ENCODE results near the gene CSTB. TPM values are rescaled to one million over a fixed set of nuclear protein-coding genes. Genes with fewer than 3 reads are reported as not detected.

Gene CSTB
- total and polyA plus RNA-seq, 8 donors = 0.58 to 403 (median 25.5) TPM

- Histone ChIP-seq H3K4me3 (no peak overlapping the region), H3K36me3 (peaks cover 84 to 100% (median 100%) of the 10 kb centered on the region in 4 donors), H3K4me1 (no peaks in the 10 kb centered on the region), H3K27me3 (no peaks in the 10 kb centered on the region), H3K9me3 (no peaks in the 10 kb centered on the region), H3K27ac (no peak overlapping the region)
- DNase-seq = no peak
- no peak for TF ChIP-seq CTCF (IDR thresholded peaks at IDR 0.05)
- TF ChIP-seq POLR2AphosphoS5 (IDR thresholded peaks at IDR 0.05) = no peak
- TF ChIP-seq POLR2A (IDR thresholded peaks at IDR 0.05) = no peak
- TF ChIP-seq EP300 (IDR thresholded peaks at IDR 0.05) = no peak
- intact Hi-C loops (cut with DNase I; ENCODE audit: low total_unique reads) = no loop called here
- 88 to 94% (median 92%) methylated on average over 29 to 30 of the region's 30 CpGs for WGBS, 5 donors
Measured at GRCh38 chr21:43797925-43798715, 22.0 kb upstream of the CSTB start.

GRCh38 chr21:43797415-43797814 lies 21.3 kb upstream of the CSTB start:
- Histone ChIP-seq H3K4me3 (no peak overlapping the region), H3K27me3 (no peaks in the 10 kb centered on the region), H3K27ac (no peak overlapping the region), H3K36me3 (peaks cover 79 to 100% (median 100%) of the 10 kb centered on the region in 4 donors), H3K4me1 (no peaks in the 10 kb centered on the region), H3K9me3 (no peaks in the 10 kb centered on the region)
- 88 to 95% (median 92%) methylated on average over 15 to 19 of the region's 19 CpGs for whole genome bisulfite sequencing, 5 donors
- no peak for DNase-seq
- TF ChIP-seq EP300 (IDR thresholded peaks at IDR 0.05) = no peak
- no peak for TF ChIP-seq POLR2AphosphoS5 (IDR thresholded peaks at IDR 0.05)
- no peak for TF ChIP-seq CTCF (IDR thresholded peaks at IDR 0.05)
- TF ChIP-seq POLR2A (IDR thresholded peaks at IDR 0.05) = no peak
- intact Hi-C loops (cut with DNase I; ENCODE audit: low total_unique reads) = no loop called here

- 85 to 99% (median 92%) methylated on average over 12 to 14 of the region's 14 CpGs for WGBS, 5 donors
Measured at GRCh38 chr21:43794857-43795256, 18.7 kb upstream of the CSTB start.

GRCh38 chr21:43794311-43794710 lies 18.2 kb upstream of the CSTB start:
- Histone ChIP-seq H3K9me3 (no peaks in the 10 kb centered on the region), H3K27me3 (no peaks in the 10 kb centered on the region), H3K27ac (no peak overlapping the region), H3K4me3 (no peak overlapping the region), H3K36me3 (peaks cover 51 to 84% (median 81%) of the 10 kb centered on the region in 4 donors), H3K4me1 (peaks cover 10 to 22% (median 18%) of the 10 kb centered on the region in 4 donors)
- no peak for DNase-seq
- TF ChIP-seq POLR2A (IDR thresholded peaks at IDR 0.05) (no peak), CTCF (IDR thresholded peaks at IDR 0.05) (no peak), EP300 (IDR thresholded peaks at IDR 0.05) (no peak), POLR2AphosphoS5 (IDR thresholded peaks at IDR 0.05) (no peak)
- intact Hi-C loops (cut with DNase I; ENCODE audit: low total_unique reads) = no loop called here
- 79 to 96% (median 88%) methylated on average over 2 to 12 of the region's 12 CpGs for WGBS, 5 donors

More at GRCh38 chr21:43794857-43795256, 18.7 kb upstream of the CSTB start:
- no peak overlapping the region for H3K4me3 ChIP-seq
- intact Hi-C loops (cut with DNase I; ENCODE audit: low total_unique reads) = no loop called here
- no peak for TF ChIP-seq EP300 (IDR thresholded peaks at IDR 0.05)
- no peak for TF ChIP-seq POLR2AphosphoS5 (IDR thresholded peaks at IDR 0.05)
- no peaks in the 10 kb centered on the region for H3K9me3 ChIP-seq
- H3K4me1 ChIP-seq = peaks cover 10 to 21% (median 16%) of the 10 kb centered on the region in 4 donors
- no peak overlapping the region for H3K27ac ChIP-seq
- H3K27me3 ChIP-seq = no peaks in the 10 kb centered on the region
- no peak for DNase-seq
- H3K36me3 ChIP-seq = peaks cover 56 to 89% (median 86%) of the 10 kb centered on the region in 4 donors

- peaks cover 10 to 29% (median 24%) of the 10 kb centered on the region in 4 donors for H3K4me1 ChIP-seq
- no peak for DNase-seq
- H3K27ac ChIP-seq = no peak overlapping the region
- no peak overlapping the region for H3K4me3 ChIP-seq
- TF ChIP-seq POLR2A (IDR thresholded peaks at IDR 0.05) (no peak), POLR2AphosphoS5 (IDR thresholded peaks at IDR 0.05) (no peak), EP300 (IDR thresholded peaks at IDR 0.05) (no peak), CTCF (IDR thresholded peaks at IDR 0.05) (no peak)
- intact Hi-C loops (cut with DNase I; ENCODE audit: low total_unique reads) = no loop called here
- H3K27me3 ChIP-seq = no peaks in the 10 kb centered on the region
- peaks cover 40 to 73% (median 70%) of the 10 kb centered on the region in 4 donors for H3K36me3 ChIP-seq
- H3K9me3 ChIP-seq = no peaks in the 10 kb centered on the region
- 95 to 97% (median 96%) methylated on average over 16 of the region's 16 CpGs for WGBS, 5 donors
Measured at GRCh38 chr21:43793243-43793642, 17.1 kb upstream of the CSTB start.

Data from stomach (tissue), 9 donors.